Activated B cell treated with CpG ODN at 0.5 μM for 24 hours (primary cell): ENCODE data around the gene CDK14. TPM values are rescaled to one million over a fixed set of nuclear protein-coding genes. Genes with fewer than 3 reads are reported as not detected.

ENCODE experiments used
- ATAC-seq: fragments of 200-7000 bp; cut with Tn5 transposase; one replicate; pipeline ENCODE4 v1.10.0; 2021; ENCODE audit warnings: low read depth, mild to moderate bottlenecking, moderate library complexity
- CTCF ChIA-PET: fragments of 350-600 bp; sonication (Branson Sonifier 250); formaldehyde crosslinking; loops from one replicate; lab custom pipeline; 2021; ENCODE audit warnings: antibody characterized with exemption; lab: Charles Lee
- POLR2A ChIA-PET: fragments of 350-600 bp; sonication (Branson Sonifier 250); formaldehyde crosslinking; loops from one replicate; lab custom pipeline; 2021; ENCODE audit warnings: antibody characterized with exemption; lab: Charles Lee
- DNase-seq: peaks from one replicate; pipeline ENCODE4 v3.0.0; 2022
- H3K27ac Mint-ChIP-seq: one replicate; pipeline ENCODE4 v1.8.0; 2020; ENCODE audit warnings: mixed read lengths
- H3K27me3 Mint-ChIP-seq: one replicate; pipeline ENCODE4 v1.8.0; 2021; ENCODE audit warnings: mixed read lengths
- H3K36me3 Mint-ChIP-seq: one replicate; pipeline ENCODE4 v1.8.0; 2021; ENCODE audit warnings: low read depth, mixed read lengths
- H3K4me1 Mint-ChIP-seq: one replicate; pipeline ENCODE4 v1.8.0; 2021; ENCODE audit warnings: mixed read lengths
- H3K4me3 Mint-ChIP-seq: one replicate; pipeline ENCODE4 v1.8.0; 2020; ENCODE audit warnings: mild to moderate bottlenecking, mixed read lengths
- H3K9me3 Mint-ChIP-seq: one replicate; pipeline ENCODE4 v1.8.0; 2020; ENCODE audit warnings: mixed read lengths
- CTCF ChIP-seq: fragments of 200-600 bp; IDR thresholded peaks from one replicate; pipeline ENCODE4 v1.8.0; 2022; ENCODE audit warnings: antibody characterized with exemption, mild to moderate bottlenecking
- intact Hi-C: fragments of 100-400 bp; cut with micrococcal nuclease; formaldehyde crosslinking; loops from one replicate; pipeline ENCODE4 v1.15.1; 2024
- total RNA-seq: library from RNA; stranded (reverse); gene quantifications from 2 replicates; pipeline ENCODE4 v1.2.3, GENCODE V29; 2022

Gene CDK14
- total RNA-seq, 1 donor from 2014 or later: 140 TPM

- H3K9me3 Mint-ChIP-seq: no peaks in the 10 kb centered on the region
- DNase-seq (no peak), ATAC-seq (no peak)
- H3K4me1 Mint-ChIP-seq: no peaks in the 10 kb centered on the region
- H3K36me3 Mint-ChIP-seq: no peaks in the 10 kb centered on the region
- H3K27me3 Mint-ChIP-seq: no peaks in the 10 kb centered on the region
- H3K27ac Mint-ChIP-seq: no peak overlapping the region
- CTCF ChIA-PET: no interaction called here
- TF ChIP-seq CTCF: no peak
- no peak overlapping the region for H3K4me3 Mint-ChIP-seq
- POLR2A ChIA-PET: no interaction called here
- intact Hi-C loops: no loop called here
These were observed 652.9 kb downstream of the CDK14 start for GRCh38 chr7:91248996-91249395.

- CTCF ChIA-PET: no interaction called here
- POLR2A ChIA-PET: interaction anchor here (0.5 kb wide), 1 partner anchor 67 kb away, joined by 3 read pairs; no protein-coding TSS in a partner anchor
- ATAC-seq: no peak
- no peak for TF ChIP-seq CTCF
- Mint-ChIP-seq H3K9me3 (no peaks in the 10 kb centered on the region), H3K4me3 (no peak overlapping the region), H3K27me3 (peaks cover 5% of the 10 kb centered on the region), H3K36me3 (no peaks in the 10 kb centered on the region), H3K27ac (no peak overlapping the region), H3K4me1 (no peaks in the 10 kb centered on the region)
- intact Hi-C loops: no loop called here
- no peak for DNase-seq
These were observed 653.5 kb downstream of the CDK14 start for GRCh38 chr7:91249506-91250233.

- no peak overlapping the region for H3K4me3 Mint-ChIP-seq
- H3K36me3 Mint-ChIP-seq: no peaks in the 10 kb centered on the region
- intact Hi-C loops: no loop called here
- DNase-seq (no peak), ATAC-seq (no peak)
- no peaks in the 10 kb centered on the region for H3K4me1 Mint-ChIP-seq
- CTCF ChIA-PET: no interaction called here
- peaks cover 14% of the 10 kb centered on the region for H3K27me3 Mint-ChIP-seq
- POLR2A ChIA-PET: no interaction called here
- peaks cover 7% of the 10 kb centered on the region for H3K9me3 Mint-ChIP-seq
- no peak for TF ChIP-seq CTCF
- H3K27ac Mint-ChIP-seq: no peak overlapping the region
These were observed 654.6 kb downstream of the CDK14 start for GRCh38 chr7:91250706-91251105.

GRCh38 chr7:91251877-91252276 lies 655.8 kb downstream of the CDK14 start:
- ChIA-PET CTCF (no interaction called here), POLR2A (no interaction called here)
- ATAC-seq (no peak), DNase-seq (no peak)
- Mint-ChIP-seq H3K27me3 (peaks cover 21% of the 10 kb centered on the region), H3K4me1 (no peaks in the 10 kb centered on the region), H3K27ac (no peak overlapping the region), H3K9me3 (peaks cover 10% of the 10 kb centered on the region), H3K36me3 (peaks cover 2% of the 10 kb centered on the region), H3K4me3 (no peak overlapping the region)
- TF ChIP-seq CTCF: no peak
- intact Hi-C loops: no loop called here

Other genes starting within 250 kb of the CDK14 start
- 28.8 and 29.5 TPM in 2 replicates for gene GTPBP10, start 249.6 kb upstream of the CDK14 start, total RNA-seq
- 6.2 and 9.0 TPM in 2 replicates for gene CLDN12, start 192.9 kb upstream of the CDK14 start, total RNA-seq
- gene PTTG1IP2, start 126.7 kb upstream of the CDK14 start, total RNA-seq: not detected in 2 replicates